NK-92 (cell line): ENCODE results near the gene CAMK1D.

Source experiments
- DNase-seq: peaks from one replicate; lab custom pipeline; 2025; ENCODE audit not compliant: unreplicated experiment; lab: John Stamatoyannopoulos, UW

The CAMK1D gene

DNA sequence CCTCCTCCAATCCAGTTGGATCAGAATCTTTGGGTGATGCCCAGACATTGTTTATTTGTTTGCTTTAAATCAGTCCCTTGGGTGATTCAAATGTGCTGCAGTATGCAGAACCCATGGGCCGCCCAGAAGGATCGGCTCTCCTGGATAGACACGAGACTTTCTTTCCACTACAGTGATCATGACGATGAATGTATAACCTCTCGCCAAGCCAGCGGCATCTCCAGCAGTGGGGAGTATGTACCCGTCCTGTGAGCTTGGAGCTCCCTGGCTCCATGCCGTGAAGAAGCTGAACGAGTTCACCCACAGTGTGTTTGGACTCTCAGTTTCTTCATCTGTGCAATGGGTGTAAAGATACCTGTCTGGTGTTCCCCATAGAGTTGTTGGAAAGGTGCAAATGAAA, 162.3 kb downstream of the CAMK1D start:
- no peak for DNase-seq

GRCh38 chr10:12512332-12513002, 163.1 kb downstream of the CAMK1D start:
- DNase-seq, result no peak

DNA sequence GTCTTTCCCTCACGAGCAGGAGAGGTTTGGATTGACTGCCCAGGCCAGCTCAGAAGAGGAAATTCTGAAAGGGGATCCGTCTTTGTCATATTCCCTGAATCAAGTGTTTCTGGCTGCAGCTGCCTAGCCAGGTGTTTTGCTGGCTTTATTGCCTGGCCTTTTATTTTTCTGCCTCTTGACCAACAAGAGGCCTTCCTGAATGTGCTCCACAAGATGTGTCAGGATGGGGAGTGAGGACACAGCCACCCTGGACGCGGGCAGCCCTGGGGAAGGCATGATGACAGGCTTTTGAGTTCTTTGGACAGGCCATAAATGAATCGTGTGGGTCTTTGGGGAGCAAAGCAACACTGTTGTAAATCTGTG, 163.6 kb downstream of the CAMK1D start:
- no peak for DNase-seq

DNA sequence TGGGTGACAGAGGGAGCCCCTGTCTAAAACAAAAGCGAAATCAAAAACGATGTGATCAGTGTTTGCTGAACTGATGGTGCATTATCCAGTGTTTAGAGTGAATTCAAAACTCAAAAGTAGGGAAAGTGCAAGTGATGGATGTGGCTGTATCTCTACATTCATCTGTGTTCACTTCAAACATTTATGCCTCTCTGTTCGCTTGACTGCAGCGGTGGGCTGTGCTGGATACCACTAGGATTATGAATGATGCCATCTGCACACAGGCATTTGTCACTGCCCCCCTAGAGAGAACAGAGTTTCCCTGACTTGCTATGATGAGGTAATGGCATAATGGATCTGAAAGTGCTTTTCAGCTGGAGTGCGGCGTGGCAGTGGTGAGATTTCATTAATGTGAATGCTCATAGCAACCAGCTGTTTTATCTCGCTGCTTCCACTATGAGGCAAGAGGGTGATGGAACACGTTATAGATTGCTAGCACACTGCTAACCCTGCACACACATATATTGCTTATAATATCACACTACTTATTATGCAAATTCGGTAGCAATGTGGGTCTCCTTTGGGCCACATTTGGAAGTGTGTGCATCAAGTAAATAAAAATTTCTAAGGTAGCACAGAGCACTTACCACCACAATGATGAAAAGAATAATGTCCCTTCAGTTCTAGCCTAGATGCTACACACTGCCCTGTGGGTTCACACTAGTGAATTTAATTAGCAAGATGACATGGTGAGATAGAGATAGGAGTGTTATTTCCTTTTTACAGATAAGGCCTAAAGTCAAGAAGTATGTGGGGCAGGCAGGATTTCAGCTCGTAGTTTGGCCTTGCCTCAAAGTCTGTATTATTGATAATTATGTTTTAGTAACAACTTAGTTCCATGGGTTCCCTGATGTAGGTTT, 164.7 kb downstream of the CAMK1D start:
- DNase-seq, result no peak

GRCh38 chr10:12518024-12518423, 168.7 kb downstream of the CAMK1D start:
- no peak for DNase-seq

- no peak for DNase-seq
Observed at GRCh38 chr10:12521423-12521822, 172.1 kb downstream of the CAMK1D start.

- DNase-seq, result no peak
Observed at GRCh38 chr10:12526311-12526710, 177.0 kb downstream of the CAMK1D start.

DNA sequence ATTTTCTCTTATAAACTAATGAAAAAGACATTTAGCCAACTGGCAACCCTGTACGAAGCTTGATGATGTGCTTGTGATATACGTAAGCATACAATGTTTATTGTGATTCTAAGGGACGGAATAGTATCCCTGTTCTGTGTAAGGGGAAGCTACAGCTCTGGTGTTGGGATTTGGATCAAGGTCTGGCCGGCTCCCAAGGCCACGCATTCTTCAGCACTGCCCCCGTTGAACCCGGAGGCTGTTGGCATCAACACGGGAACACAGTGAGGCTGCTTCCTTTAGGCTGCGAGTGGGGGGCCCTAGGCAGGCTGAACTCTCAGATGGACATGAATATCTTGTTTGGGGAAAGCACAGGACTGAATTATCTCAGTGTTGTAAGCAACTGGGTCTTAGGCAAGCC, 180.6 kb downstream of the CAMK1D start:
- DNase-seq, result no peak

DNA sequence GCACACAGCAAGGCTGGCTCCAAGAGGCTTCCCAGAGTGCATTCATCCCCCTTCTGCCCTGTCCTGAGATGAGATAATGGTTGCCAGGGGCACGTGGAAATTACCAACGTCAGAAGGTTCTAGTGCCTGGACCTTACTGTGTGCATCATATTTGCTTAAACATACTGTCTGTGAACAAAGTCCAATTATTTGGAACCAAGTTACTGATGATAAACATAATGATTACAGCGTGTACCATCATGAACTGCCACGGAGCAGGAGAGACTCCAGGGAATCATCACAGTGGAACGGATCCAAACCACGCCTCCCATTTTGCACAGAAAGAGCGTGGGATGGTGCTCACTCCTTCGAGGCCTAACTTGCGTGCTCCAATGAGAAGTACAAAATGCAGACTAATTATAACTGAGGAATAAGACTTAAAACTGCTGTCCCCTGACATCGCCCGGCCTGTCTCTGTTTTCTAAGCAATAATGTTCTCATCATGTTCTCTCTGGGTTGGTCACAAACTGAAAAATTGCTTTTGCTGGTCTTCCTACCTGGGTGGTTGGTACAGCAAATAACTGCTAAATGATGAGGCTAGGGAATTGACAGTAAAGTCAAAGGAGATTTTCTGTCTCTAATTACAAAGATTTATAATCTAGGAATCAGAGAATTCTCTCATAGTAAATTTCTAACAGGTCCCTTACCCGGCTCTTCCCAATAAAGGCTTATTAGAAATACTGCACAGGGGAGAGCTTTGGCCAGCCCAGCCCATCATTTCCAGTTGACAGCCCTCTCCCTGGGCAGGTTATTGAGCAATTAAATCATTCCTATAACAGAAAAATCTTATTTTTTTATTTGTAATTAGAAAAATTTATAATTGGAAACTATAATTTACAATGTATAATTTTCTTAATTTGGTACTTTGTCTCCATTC, 182.2 kb downstream of the CAMK1D start:
- no peak for DNase-seq

GRCh38 chr10:12533151-12533550, 183.8 kb downstream of the CAMK1D start:
- no peak for DNase-seq

- no peak for DNase-seq
Observed at GRCh38 chr10:12533723-12534122, 184.4 kb downstream of the CAMK1D start.

DNA sequence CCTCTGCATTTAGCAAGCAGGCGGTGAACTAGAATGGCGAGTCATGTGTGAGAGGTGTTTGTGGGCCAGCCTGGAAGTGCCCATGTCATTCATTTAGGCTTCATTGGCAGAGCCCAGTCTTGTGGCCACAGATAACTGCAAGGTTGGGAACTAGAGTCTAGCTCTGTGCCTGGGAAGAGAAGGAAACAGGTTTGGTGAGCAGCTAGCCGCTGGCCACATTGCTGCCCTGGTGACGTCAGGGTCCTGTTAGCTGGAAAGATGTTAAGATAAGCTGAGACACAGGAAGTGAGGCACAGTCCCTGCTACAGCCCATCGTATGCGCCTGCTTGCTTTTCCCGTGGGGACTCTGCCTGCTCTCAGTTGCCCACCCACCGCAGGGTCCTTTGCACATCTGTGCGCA, 185.5 kb downstream of the CAMK1D start:
- DNase-seq, result no peak

- no peak for DNase-seq
Observed at GRCh38 chr10:12535656-12536055, 186.3 kb downstream of the CAMK1D start.

DNA sequence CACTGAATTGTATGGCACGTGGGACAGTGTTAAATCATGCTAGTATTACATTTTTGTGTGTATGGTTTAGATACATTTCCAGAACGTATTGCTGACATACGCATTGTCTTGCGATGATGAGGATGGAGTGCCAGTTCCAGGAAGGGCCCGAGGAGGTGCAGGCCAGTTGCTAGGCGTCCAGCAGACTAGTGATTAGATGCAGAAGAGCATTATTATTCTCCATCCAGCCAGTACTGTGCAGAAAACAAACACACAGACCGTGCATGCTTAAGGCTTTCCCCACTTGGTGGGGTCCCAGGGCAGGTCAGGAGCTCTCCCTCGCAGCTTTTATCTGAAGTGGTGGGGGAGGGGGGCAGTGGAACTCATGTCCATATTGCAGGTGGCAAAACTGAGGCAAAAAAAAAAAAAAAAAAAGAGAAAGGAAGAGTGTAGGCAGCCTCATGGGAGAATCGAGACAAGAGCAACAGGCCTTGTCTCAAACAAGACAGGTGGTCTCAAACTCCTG, 189.2 kb downstream of the CAMK1D start:
- DNase-seq, result no peak

- DNase-seq, result no peak
Observed at GRCh38 chr10:12539350-12540164, 190.2 kb downstream of the CAMK1D start.

DNA sequence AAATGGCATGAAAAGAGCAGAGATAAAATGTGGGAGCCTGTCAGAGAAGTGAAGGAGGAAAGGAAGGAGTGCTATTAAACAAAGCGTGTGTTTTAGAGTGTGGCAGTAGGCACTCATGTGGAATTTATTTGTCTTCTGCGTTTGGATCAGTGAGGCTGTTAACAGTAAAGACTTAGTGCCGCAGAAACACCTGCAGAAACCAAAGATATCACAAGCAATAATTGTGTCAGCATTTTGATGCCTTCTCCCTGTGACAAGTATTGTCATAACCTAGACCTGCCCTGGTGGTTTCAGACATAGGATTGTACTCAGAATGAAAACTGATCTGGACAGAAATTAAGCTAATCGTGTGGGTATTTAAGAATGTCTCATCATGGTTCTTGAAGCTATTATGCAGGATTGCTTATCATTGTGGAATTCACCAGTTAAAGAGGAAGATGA, 191.0 kb downstream of the CAMK1D start:
- DNase-seq, result no peak

- no peak for DNase-seq
Observed at GRCh38 chr10:12541446-12542067, 192.2 kb downstream of the CAMK1D start.

DNA sequence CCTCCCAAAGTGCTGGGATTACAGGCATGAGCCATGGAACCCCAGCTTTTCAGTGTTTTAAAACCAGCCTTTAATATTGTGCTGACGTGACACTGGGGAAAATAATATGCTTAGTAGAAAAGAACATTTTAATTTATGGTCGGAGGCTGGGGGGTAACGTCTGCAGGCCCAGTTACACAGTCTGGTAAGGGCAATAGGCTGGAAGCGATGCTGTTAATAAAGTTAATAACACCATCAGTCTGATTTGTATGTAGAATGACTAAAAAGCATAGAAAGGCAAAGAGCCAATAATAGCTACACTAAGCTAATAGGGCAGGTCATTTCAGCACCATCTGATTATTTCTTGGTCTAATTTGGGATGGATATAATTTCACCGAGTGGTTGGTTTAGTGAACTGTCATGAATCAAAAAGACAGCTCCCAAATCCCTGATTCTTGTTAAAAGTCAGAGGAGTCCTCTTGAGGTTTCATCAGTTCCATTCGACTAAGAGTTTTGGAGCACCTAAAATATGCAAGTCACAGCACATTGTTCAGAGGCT, 192.9 kb downstream of the CAMK1D start:
- no peak for DNase-seq

- no peak for DNase-seq
Observed at GRCh38 chr10:12543589-12543988, 194.2 kb downstream of the CAMK1D start.
